HepG2 (cell line): ENCODE results near the gene C10orf143. TPM values are rescaled to one million over a fixed set of nuclear protein-coding genes. Genes with fewer than 3 reads are reported as not detected.

Experiments
- ARNT ChIP-seq: fragments of 450-650 bp; IDR thresholded peaks from 2 replicates; pipeline ENCODE4 v1.6.1; 2017
- ARNT2 ChIP-seq: sonication (generic); formaldehyde crosslinking; IDR thresholded peaks from 2 replicates; pipeline ENCODE4 v1.8.0; 2022; ENCODE audit warnings: mild to moderate bottlenecking, low read depth, missing genetic modification reagents, moderate library complexity
- GATAD2A ChIP-seq: IDR thresholded peaks from 2 replicates; pipeline ENCODE4 v1.6.1; 2016
- MTA1 ChIP-seq: sonication (generic); formaldehyde crosslinking; IDR thresholded peaks from 2 replicates; pipeline ENCODE4 v1.4.0; 2020; ENCODE audit warnings: missing genetic modification reagents, mild to moderate bottlenecking, borderline replicate concordance
- ZNF468 ChIP-seq: sonication (generic); formaldehyde crosslinking; IDR thresholded peaks from 2 replicates; pipeline ENCODE4 v1.8.0; 2022; ENCODE audit warnings: mild to moderate bottlenecking, moderate library complexity, missing genetic modification reagents
- ZNF563 ChIP-seq: sonication (generic); formaldehyde crosslinking; IDR thresholded peaks from 2 replicates; pipeline ENCODE4 v1.8.0; 2022; ENCODE audit warnings: mild to moderate bottlenecking, moderate library complexity, missing genetic modification reagents
- ZNF776 ChIP-seq: sonication (generic); formaldehyde crosslinking; IDR thresholded peaks from 2 replicates; pipeline ENCODE4 v1.4.0; 2020; ENCODE audit warnings: mild to moderate bottlenecking, missing genetic modification reagents
- polyA plus RNA-seq, 8 experiments: library from polyadenylated mRNA; depleted of rRNA in 3 of 8; stranded (reverse) in 7 of 8; unstranded in 1 of 8; fragments of >200 nt; fragmentation: Illumina TruSeq in 4 of 8; extraction: Trizol in 4 of 8; gene quantifications; 2 replicates each; pipeline versions ENCODE4 v1.2.1 to v1.2.3, GENCODE V29; 2011 to 2016; ENCODE audit warnings: low read depth in 4 of 8, missing spikeins in 1 of 8, mixed read lengths in 1 of 8; ENCODE audit not compliant: insufficient read depth in 1 of 8
- total RNA-seq, 5 experiments: library from RNA; depleted of rRNA; stranded (reverse); fragments of >200 nt; fragmentation: Illumina TruSeq; extraction: Trizol; gene quantifications; 2 replicates each; pipeline ENCODE4 v1.2.3, GENCODE V29; 2016; ENCODE audit warnings: low read depth in 1 of 5
- TF ChIP-seq, protein P1 (sequence below): sonication (generic); formaldehyde crosslinking; IDR thresholded peaks from 2 replicates; pipeline ENCODE4 v1.5.0; 2020; ENCODE audit warnings: mild to moderate bottlenecking, missing genetic modification reagents
- TF ChIP-seq, protein P2 (sequence below): sonication (generic); formaldehyde crosslinking; IDR thresholded peaks from 2 replicates; pipeline ENCODE4 v1.4.0; 2020; ENCODE audit warnings: missing genetic modification reagents, mild to moderate bottlenecking, borderline replicate concordance
- TF ChIP-seq, protein P3 (sequence below): sonication (generic); IDR thresholded peaks from 2 replicates; pipeline ENCODE4 v1.6.1; 2016; ENCODE audit warnings: low read depth, borderline replicate concordance
- TF ChIP-seq, protein P4 (sequence below): sonication (generic); formaldehyde crosslinking; IDR thresholded peaks from 2 replicates; pipeline ENCODE4 v1.8.0; 2022; ENCODE audit warnings: missing genetic modification reagents, mild to moderate bottlenecking, moderate library complexity, borderline replicate concordance
- TF ChIP-seq, protein P5 (sequence below): sonication (generic); formaldehyde crosslinking; IDR thresholded peaks from 2 replicates; pipeline ENCODE4 v1.4.0; 2020; ENCODE audit warnings: mild to moderate bottlenecking, missing genetic modification reagents

C10orf143 gene
- total and polyA plus RNA-seq, 2 of the 13 experiments (the other 11 are each of a cell fraction or from before 2014, with no cell fraction given): 0.21 to 0.91 TPM

DNA sequence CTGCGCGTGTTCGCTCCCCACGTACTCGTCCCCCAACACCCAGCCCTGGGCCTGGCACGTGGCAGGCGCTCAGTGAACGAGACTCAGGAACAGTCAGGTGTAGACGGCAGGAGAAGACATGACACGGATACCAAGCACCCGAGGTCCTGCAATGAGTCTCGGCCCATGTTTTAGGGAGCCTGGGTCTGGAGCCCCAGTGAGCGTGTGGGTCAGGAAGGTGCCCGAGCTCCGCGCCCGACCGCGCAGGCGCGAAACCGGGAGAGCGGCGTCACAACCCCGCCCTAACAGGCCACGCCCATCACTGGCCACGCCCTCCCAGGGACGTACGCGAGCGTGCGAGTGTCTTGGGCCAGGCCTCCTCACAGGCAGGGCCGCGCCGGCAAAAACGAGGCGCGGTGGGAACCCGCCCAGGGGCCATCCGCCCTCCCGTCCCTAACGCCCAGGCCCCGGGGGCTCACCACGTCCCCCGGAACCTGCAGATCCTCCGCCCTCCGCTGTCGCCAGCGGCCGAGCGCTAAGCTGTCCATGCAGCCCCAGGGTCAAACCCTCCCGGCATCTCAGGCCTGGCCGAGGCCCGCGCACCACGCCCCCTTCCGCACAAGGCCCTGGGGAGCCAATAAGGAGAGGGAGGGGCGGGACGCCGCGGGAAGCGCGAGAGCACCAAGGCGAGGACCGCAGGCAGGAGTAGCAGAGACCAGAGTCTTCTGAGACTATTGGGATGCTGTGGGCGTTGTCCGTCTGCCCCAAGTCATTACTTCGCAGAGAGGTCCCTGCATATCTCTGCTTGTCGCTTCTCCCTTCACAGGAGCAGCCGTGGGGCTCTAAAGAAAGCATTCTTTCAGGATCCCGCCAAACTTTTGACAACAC is at the start of gene C10orf143 (continued):
- TF ChIP-seq, protein P1, sequence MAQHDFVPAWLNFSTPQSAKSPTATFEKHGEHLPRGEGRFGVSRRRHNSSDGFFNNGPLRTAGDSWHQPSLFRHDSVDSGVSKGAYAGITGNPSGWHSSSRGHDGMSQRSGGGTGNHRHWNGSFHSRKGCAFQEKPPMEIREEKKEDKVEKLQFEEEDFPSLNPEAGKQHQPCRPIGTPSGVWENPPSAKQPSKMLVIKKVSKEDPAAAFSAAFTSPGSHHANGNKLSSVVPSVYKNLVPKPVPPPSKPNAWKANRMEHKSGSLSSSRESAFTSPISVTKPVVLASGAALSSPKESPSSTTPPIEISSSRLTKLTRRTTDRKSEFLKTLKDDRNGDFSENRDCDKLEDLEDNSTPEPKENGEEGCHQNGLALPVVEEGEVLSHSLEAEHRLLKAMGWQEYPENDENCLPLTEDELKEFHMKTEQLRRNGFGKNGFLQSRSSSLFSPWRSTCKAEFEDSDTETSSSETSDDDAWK (CRISPR knock-in tag): no peak
- TF ChIP-seq, protein P2, sequence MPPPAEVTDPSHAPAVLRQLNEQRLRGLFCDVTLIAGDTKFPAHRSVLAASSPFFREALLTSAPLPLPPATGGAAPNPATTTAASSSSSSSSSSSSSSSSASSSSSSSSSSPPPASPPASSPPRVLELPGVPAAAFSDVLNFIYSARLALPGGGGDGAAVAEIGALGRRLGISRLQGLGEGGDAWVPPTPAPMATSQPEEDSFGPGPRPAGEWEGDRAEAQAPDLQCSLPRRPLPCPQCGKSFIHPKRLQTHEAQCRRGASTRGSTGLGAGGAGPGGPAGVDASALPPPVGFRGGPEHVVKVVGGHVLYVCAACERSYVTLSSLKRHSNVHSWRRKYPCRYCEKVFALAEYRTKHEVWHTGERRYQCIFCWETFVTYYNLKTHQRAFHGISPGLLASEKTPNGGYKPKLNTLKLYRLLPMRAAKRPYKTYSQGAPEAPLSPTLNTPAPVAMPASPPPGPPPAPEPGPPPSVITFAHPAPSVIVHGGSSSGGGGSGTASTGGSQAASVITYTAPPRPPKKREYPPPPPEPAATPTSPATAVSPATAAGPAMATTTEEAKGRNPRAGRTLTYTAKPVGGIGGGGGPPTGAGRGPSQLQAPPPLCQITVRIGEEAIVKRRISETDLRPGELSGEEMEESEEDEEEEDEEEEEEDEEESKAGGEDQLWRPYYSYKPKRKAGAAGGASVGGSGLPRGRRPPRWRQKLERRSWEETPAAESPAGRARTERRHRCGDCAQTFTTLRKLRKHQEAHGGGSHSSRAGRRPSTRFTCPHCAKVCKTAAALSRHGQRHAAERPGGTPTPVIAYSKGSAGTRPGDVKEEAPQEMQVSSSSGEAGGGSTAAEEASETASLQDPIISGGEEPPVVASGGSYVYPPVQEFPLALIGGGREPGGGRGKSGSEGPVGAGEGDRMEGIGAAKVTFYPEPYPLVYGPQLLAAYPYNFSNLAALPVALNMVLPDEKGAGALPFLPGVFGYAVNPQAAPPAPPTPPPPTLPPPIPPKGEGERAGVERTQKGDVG: peak; percentile 55
- TF ChIP-seq ZNF563 (CRISPR knock-in tag): peak; percentile 37; the same call in 1 of the 2 replicates
- TF ChIP-seq, protein P3, sequence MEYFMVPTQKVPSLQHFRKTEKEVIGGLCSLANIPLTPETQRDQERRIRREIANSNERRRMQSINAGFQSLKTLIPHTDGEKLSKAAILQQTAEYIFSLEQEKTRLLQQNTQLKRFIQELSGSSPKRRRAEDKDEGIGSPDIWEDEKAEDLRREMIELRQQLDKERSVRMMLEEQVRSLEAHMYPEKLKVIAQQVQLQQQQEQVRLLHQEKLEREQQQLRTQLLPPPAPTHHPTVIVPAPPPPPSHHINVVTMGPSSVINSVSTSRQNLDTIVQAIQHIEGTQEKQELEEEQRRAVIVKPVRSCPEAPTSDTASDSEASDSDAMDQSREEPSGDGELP: no peak; the same call in 1 of the 2 replicates
- no peak for TF ChIP-seq ZNF776 (CRISPR knock-in tag)
- TF ChIP-seq, protein P4, sequence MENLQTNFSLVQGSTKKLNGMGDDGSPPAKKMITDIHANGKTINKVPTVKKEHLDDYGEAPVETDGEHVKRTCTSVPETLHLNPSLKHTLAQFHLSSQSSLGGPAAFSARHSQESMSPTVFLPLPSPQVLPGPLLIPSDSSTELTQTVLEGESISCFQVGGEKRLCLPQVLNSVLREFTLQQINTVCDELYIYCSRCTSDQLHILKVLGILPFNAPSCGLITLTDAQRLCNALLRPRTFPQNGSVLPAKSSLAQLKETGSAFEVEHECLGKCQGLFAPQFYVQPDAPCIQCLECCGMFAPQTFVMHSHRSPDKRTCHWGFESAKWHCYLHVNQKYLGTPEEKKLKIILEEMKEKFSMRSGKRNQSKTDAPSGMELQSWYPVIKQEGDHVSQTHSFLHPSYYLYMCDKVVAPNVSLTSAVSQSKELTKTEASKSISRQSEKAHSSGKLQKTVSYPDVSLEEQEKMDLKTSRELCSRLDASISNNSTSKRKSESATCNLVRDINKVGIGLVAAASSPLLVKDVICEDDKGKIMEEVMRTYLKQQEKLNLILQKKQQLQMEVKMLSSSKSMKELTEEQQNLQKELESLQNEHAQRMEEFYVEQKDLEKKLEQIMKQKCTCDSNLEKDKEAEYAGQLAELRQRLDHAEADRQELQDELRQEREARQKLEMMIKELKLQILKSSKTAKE (CRISPR knock-in tag): no peak
- TF ChIP-seq ARNT: no peak
- TF ChIP-seq ARNT2 (CRISPR knock-in tag): peak; percentile 72
- TF ChIP-seq ZNF468 (CRISPR knock-in tag): 0 out of 2 replicates have a peak, but pooled peaks have one; percentile 55
- TF ChIP-seq, protein P5, sequence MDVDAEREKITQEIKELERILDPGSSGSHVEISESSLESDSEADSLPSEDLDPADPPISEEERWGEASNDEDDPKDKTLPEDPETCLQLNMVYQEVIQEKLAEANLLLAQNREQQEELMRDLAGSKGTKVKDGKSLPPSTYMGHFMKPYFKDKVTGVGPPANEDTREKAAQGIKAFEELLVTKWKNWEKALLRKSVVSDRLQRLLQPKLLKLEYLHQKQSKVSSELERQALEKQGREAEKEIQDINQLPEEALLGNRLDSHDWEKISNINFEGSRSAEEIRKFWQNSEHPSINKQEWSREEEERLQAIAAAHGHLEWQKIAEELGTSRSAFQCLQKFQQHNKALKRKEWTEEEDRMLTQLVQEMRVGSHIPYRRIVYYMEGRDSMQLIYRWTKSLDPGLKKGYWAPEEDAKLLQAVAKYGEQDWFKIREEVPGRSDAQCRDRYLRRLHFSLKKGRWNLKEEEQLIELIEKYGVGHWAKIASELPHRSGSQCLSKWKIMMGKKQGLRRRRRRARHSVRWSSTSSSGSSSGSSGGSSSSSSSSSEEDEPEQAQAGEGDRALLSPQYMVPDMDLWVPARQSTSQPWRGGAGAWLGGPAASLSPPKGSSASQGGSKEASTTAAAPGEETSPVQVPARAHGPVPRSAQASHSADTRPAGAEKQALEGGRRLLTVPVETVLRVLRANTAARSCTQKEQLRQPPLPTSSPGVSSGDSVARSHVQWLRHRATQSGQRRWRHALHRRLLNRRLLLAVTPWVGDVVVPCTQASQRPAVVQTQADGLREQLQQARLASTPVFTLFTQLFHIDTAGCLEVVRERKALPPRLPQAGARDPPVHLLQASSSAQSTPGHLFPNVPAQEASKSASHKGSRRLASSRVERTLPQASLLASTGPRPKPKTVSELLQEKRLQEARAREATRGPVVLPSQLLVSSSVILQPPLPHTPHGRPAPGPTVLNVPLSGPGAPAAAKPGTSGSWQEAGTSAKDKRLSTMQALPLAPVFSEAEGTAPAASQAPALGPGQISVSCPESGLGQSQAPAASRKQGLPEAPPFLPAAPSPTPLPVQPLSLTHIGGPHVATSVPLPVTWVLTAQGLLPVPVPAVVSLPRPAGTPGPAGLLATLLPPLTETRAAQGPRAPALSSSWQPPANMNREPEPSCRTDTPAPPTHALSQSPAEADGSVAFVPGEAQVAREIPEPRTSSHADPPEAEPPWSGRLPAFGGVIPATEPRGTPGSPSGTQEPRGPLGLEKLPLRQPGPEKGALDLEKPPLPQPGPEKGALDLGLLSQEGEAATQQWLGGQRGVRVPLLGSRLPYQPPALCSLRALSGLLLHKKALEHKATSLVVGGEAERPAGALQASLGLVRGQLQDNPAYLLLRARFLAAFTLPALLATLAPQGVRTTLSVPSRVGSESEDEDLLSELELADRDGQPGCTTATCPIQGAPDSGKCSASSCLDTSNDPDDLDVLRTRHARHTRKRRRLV: peak; percentile 82; the same call in 1 of the 2 replicates
- TF ChIP-seq MTA1 (CRISPR knock-in tag): no peak
- TF ChIP-seq GATAD2A (CRISPR knock-in tag): peak; percentile 53
